Loucy (cell line): Measurements from ENCODE around the gene ARVCF.

Experiments
- EZH2phosphoT487 ChIP-seq: fragments of 200-600 bp; IDR thresholded peaks from 2 replicates; pipeline ENCODE4 v1.6.1; 2018; ENCODE audit warnings: antibody characterized with exemption, mild to moderate bottlenecking, moderate library complexity, borderline replicate concordance
- TF ChIP-seq, protein P1 (sequence below): fragments of 200-600 bp; sonication (generic); conservative IDR thresholded peaks from 2 replicates; pipeline ENCODE4 v1.5.1; 2014; ENCODE audit warnings: mild to moderate bottlenecking, antibody characterized with exemption, low read length

DNA sequence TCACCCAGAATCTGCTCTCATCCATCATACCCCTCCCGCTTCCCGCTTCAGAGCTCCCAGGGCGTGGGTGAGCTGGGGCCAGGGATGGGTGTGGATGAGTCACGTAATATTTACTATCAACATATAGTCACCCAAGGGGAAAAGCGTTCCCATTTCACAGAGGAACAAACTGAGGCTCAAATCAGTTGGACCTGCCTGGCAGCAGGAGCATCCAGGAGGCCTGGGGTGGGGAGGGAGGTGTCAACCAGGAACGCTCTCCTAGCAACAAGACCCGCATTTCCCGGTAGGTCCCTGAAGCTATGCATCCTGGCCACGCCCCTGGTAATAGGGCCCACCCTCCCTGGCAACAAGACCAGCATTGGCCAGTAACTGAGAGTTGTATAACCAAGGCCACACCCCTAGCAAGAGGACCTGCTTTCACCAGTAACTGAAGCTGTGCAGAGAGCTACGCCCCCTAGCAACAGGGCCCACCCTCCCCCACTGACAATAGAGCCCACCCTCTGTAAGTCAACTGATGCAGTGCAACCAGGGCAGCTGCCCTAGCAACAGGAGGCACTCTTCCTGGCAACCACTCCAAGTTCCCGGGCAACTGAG is 42.3 kb downstream of the ARVCF start:
- TF ChIP-seq, protein P1, sequence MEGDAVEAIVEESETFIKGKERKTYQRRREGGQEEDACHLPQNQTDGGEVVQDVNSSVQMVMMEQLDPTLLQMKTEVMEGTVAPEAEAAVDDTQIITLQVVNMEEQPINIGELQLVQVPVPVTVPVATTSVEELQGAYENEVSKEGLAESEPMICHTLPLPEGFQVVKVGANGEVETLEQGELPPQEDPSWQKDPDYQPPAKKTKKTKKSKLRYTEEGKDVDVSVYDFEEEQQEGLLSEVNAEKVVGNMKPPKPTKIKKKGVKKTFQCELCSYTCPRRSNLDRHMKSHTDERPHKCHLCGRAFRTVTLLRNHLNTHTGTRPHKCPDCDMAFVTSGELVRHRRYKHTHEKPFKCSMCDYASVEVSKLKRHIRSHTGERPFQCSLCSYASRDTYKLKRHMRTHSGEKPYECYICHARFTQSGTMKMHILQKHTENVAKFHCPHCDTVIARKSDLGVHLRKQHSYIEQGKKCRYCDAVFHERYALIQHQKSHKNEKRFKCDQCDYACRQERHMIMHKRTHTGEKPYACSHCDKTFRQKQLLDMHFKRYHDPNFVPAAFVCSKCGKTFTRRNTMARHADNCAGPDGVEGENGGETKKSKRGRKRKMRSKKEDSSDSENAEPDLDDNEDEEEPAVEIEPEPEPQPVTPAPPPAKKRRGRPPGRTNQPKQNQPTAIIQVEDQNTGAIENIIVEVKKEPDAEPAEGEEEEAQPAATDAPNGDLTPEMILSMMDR, result no peak
- TF ChIP-seq EZH2phosphoT487, result no peak
